GM13976 (cell line): ENCODE data around the gene AP2A2.
"Not testable (repeated sequence)": the region's sequence is repeated elsewhere in the genome, so short reads cannot be mapped to it uniquely, and the experiment has no call there.

Experiments used
- DNase-seq: peaks from one replicate; pipeline ENCODE4 v3.0.0; 2012; ENCODE audit warnings: low spot score
- in situ Hi-C: fragments of 300-500 bp; cut with MboI; formaldehyde crosslinking; loops from one replicate; pipeline ENCODE4 v1.12.0; 2022; ENCODE audit warnings: low sequenced_read_pairs, mixed read lengths, inconsistent platforms; ENCODE audit not compliant: unreplicated experiment
- TF ChIP-seq, protein P1 (sequence below): IDR thresholded peaks from 2 replicates; pipeline ENCODE4 v1.5.1; 2012; ENCODE audit warnings: borderline replicate concordance, mild to moderate bottlenecking; ENCODE audit not compliant: insufficient read depth; ENCODE audit errors: extremely low read depth, missing control alignments, control extremely low read depth

The AP2A2 gene

DNA sequence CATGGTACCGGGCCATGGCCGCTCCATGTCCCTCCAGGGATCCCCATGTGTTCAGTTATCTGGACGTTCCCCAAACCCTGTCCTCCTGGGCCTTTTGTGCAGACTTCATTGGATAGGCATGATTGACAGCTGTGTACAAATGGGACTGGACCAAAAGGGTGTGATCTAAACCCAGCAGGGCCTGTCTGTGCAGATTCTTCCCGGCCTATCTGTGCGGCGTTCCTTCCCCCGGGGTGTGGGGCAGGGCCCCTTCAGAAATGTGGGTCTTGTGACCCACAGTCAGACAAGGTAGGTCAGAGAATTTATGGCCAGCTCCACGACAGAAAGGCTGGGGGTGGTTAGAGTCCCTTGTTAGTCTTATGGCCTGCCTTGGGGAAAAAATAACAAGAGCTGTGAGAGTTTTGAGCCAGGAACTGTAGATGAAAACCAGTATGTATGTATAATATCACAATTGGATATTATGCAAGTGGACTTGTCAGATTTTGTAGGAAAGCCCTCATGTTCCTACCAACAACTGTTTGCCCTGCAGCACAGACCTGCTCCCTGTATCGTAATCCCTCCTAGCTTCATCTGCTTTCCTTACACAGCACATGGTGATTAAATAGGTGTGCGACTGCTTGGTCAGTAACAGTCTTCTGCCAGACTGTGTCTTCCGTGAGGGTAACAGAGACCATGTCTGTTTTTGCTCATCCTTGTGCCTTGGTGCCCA lies 31.7 kb downstream of the AP2A2 start:
- in situ Hi-C loops = no loop called here
- DNase-seq = no peak
- TF ChIP-seq, protein P1, sequence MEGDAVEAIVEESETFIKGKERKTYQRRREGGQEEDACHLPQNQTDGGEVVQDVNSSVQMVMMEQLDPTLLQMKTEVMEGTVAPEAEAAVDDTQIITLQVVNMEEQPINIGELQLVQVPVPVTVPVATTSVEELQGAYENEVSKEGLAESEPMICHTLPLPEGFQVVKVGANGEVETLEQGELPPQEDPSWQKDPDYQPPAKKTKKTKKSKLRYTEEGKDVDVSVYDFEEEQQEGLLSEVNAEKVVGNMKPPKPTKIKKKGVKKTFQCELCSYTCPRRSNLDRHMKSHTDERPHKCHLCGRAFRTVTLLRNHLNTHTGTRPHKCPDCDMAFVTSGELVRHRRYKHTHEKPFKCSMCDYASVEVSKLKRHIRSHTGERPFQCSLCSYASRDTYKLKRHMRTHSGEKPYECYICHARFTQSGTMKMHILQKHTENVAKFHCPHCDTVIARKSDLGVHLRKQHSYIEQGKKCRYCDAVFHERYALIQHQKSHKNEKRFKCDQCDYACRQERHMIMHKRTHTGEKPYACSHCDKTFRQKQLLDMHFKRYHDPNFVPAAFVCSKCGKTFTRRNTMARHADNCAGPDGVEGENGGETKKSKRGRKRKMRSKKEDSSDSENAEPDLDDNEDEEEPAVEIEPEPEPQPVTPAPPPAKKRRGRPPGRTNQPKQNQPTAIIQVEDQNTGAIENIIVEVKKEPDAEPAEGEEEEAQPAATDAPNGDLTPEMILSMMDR = no peak

DNA sequence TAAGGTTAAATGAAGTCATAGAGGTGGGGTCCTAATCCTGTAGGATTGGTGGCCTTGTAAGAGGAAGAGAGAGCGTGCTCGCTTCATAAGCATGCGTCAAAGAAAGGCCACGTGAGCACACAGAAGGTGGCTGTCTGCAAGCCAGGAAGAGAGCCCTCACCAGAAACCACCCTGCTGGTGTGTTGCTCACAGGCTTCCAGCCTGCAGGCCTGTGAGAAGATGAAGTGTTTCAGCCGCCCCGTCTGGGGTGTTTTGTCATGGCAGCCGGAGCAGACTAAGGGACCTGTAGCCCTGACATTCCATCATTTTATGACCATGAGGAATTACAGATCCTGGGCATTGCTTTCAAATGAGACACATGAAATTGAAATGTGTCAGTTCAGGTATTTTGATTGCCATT lies 32.4 kb downstream of the AP2A2 start:
- TF ChIP-seq, protein P1 = no peak
- DNase-seq = no peak
- in situ Hi-C loops = no loop called here

DNA sequence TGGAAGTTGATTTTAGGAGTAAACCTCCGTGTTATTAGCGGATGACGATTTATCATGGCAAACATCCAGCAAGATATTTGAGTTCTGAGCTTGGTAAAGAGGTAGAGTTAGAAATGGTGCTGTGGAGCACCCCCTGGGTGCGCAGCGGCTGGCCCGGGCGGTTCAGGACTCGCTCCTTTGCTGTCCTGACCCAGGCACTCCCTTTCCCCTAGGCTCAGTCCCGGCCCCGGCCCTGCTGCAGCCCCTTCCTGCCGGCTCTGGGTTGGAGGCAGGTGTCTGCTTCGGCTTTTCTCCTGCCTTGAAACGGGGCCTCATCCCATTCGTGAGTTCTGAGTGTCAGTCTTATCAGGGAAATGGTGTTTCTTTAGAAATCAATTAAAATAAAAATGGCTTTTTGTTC lies 33.4 kb downstream of the AP2A2 start:
- no peak for DNase-seq
- in situ Hi-C loops = no loop called here
- TF ChIP-seq, protein P1 = no peak

DNA sequence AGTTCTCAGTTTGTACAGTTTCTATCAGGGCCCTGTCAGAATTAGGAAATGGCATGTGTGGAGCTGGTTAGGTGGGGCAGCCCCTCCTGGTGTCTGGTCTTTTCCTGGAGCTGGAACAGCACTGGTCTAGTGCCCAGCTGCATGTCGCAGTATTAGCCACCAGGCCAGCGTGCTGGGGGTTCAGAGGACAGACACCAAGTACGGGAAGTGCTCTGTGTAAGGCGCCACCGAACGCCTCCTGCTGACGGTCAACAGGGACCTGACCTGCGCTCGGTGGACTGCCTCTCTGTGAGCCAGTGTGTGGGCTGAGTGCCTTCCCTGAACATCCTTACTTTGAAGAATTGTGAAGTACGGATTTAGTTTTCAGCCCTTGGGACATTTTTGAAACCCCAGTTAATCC lies 33.9 kb downstream of the AP2A2 start:
- TF ChIP-seq, protein P1 = no peak
- DNase-seq = no peak
- in situ Hi-C loops = no loop called here

DNA sequence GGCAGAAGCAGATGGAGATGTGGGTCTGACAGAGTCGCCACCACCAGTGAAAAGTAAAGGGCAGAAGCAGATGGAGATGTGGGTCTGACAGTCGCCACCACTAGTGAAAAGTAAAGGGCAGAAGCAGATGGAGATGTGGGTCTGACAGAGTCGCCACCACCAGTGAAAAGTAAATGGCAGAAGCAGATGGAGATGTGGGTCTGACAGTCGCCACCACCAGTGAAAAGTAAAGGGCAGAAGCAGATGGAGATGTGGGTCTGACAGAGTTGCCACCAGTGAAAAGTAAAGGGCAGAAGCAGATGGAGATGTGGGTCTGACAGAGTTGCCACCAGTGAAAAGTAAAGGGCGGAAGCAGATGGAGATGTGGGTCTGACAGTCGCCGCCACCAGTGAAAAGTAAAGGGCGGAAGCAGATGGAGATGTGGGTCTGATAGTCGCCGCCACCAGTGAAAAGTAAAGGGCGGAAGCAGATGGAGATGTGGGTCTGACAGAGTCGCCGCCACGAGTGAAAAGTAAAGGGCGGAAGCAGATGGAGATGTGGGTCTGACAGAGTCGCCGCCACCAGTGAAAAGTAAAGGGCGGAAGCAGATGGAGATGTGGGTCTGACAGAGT lies 35.7 kb downstream of the AP2A2 start:
- DNase-seq, in situ Hi-C loops: not testable (repeated sequence)

DNA sequence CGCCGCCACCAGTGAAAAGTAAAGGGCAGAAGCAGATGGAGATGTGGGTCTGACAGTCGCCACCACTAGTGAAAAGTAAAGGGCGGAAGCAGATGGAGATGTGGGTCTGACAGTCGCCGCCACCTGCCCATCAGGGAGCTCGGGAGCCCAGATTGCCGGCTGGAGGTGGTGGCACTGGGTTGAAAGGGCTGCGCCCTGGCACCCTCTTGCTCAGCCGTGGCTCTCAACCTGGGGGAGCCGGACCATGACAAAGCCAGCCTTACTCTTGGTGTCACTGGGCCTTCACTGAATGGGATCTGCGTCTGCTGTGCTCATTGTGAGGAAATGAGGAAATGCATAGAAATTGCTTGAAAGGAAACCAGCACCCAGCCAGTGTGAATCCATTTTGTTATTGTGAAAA lies 36.3 kb downstream of the AP2A2 start:
- TF ChIP-seq, protein P1 = no peak
- DNase-seq = no peak
- in situ Hi-C loops = no loop called here

DNA sequence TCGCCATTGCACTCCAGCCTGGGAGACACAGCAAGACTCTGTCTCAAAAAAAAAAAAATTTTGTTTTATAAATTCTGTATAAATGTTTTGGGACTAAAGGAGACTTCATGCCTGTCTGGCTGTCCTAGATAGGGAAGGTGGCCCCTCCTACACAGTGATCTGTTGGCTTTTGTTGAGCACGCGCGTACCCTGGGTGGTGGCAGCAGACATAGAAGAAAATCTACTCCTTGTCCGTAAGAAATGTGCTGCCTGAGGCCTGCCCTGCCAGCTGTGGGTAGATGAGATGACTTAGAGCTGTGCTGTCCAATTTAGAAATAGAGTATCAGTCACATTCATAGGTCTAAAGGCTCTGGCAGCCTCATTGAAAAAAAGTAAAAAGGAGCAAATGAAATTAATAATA lies 37.0 kb downstream of the AP2A2 start:
- in situ Hi-C loops = no loop called here
- TF ChIP-seq, protein P1 = no peak
- DNase-seq = no peak
